H1 (cell line): ENCODE data around the gene L3MBTL3. TPM values are rescaled to one million over a fixed set of nuclear protein-coding genes. Genes with fewer than 3 reads are reported as not detected.

Experiments
- CTCF ChIA-PET: fragments of 300-600 bp; sonication (Branson Sonifier 250); formaldehyde crosslinking; loops from one replicate; lab custom pipeline; 2021; ENCODE audit not compliant: partially characterized antibody; lab: Charles Lee
- POLR2A ChIA-PET: fragments of 300-600 bp; sonication (Branson Sonifier 250); formaldehyde crosslinking; loops from one replicate; lab custom pipeline; 2021; ENCODE audit warnings: inconsistent platforms; ENCODE audit not compliant: partially characterized antibody; lab: Charles Lee
- DNase-seq, 2 experiments: peaks; one replicate each; pipeline versions ENCODE4 v3.0.0 to v3.0.0-alpha.2; 2010 to 2022; ENCODE audit warnings: low spot score in 2 of 2, low read depth in 1 of 2, mixed read lengths in 1 of 2
- FAIRE-seq: peaks from 2 replicates; lab custom pipeline; 2011; peaks lifted over from hg19 to GRCh38; lab: Jason Lieb, UNC
- H2AFZ ChIP-seq: 2 replicates; pipeline ENCODE4 v1.8.1; 2012; ENCODE audit warnings: low read length, inconsistent platforms
- H2AK5ac ChIP-seq: 2 replicates; pipeline ENCODE4 v1.6.1; 2013; ENCODE audit warnings: low read depth, low read length
- H2BK120ac ChIP-seq: replicated peaks from 2 replicates; pipeline ENCODE3; 2013; ENCODE audit warnings: low read depth, low read length, inconsistent platforms
- H2BK12ac ChIP-seq: 2 replicates; pipeline ENCODE4 v1.6.1; 2013; ENCODE audit warnings: low read depth, low read length
- H2BK15ac ChIP-seq: 2 replicates; pipeline ENCODE4 v1.6.1; 2013; ENCODE audit warnings: low read length
- H2BK20ac ChIP-seq: 2 replicates; pipeline ENCODE4 v1.6.1; 2013; ENCODE audit warnings: low read length
- H2BK5ac ChIP-seq: 2 replicates; pipeline ENCODE4 v1.6.1; 2013; ENCODE audit warnings: low read depth, low read length
- H3K14ac ChIP-seq: 2 replicates; pipeline ENCODE4 v1.6.1; 2013; ENCODE audit warnings: inconsistent platforms; ENCODE audit not compliant: insufficient read length
- H3K18ac ChIP-seq: 2 replicates; pipeline ENCODE4 v1.6.1; 2013; ENCODE audit warnings: low read length; ENCODE audit errors: extremely low read depth
- H3K23ac ChIP-seq: 2 replicates; pipeline ENCODE4 v1.6.1; 2013; ENCODE audit warnings: inconsistent platforms; ENCODE audit not compliant: insufficient read length
- H3K23me2 ChIP-seq: 2 replicates; pipeline ENCODE4 v1.6.1; 2013; ENCODE audit warnings: low read depth, low read length
- H3K27ac ChIP-seq: 2 replicates; pipeline ENCODE4 v1.6.1; 2011; ENCODE audit warnings: low read depth, low read length, inconsistent platforms
- H3K27me3 ChIP-seq, 4 experiments: replicated peaks in 1 of 4; 1 replicate in 1 of 4; 2 replicates in 3 of 4; pipeline versions ENCODE4 v1.6.1 to v1.8.1; 2011 to 2013; ENCODE audit warnings: low read length in 3 of 4, mild to moderate bottlenecking in 3 of 4, inconsistent platforms in 2 of 4, mixed read lengths in 2 of 4, moderate library complexity in 1 of 4; ENCODE audit not compliant: control insufficient read depth in 3 of 4, insufficient read depth in 3 of 4; ENCODE audit errors: extremely low read depth in 1 of 4
- H3K36me3 ChIP-seq, 4 experiments: 2 replicates each; pipeline versions ENCODE4 v1.6.1 to v1.8.1; 2011 to 2013; ENCODE audit warnings: mild to moderate bottlenecking in 4 of 4, low read length in 3 of 4, moderate library complexity in 2 of 4, control low read depth in 1 of 4, inconsistent platforms in 1 of 4; ENCODE audit not compliant: insufficient read depth in 4 of 4, control insufficient read depth in 2 of 4
- H3K4ac ChIP-seq: replicated peaks from 2 replicates; pipeline ENCODE3; 2013; ENCODE audit warnings: low read length, low read depth, mixed read lengths, inconsistent platforms; ENCODE audit not compliant: insufficient read length
- H3K4me1 ChIP-seq, 4 experiments: replicated peaks in 1 of 4; 1 replicate in 1 of 4; 2 replicates in 3 of 4; pipeline versions ENCODE4 v1.6.1 to v1.8.1; 2011 to 2013; ENCODE audit warnings: low read length in 3 of 4, inconsistent platforms in 2 of 4, mixed read lengths in 1 of 4; ENCODE audit not compliant: insufficient read depth in 4 of 4, control insufficient read depth in 3 of 4
- H3K4me2 ChIP-seq, 2 experiments: 2 replicates each; pipeline versions ENCODE4 v1.6.1 to v1.8.1; 2011 to 2013; ENCODE audit warnings: low read depth in 2 of 2, low read length in 2 of 2, control low read depth in 1 of 2, inconsistent platforms in 1 of 2, mild to moderate bottlenecking in 1 of 2; ENCODE audit not compliant: insufficient read depth in 1 of 2
- H3K4me3 ChIP-seq, 4 experiments: fragments of 200-600, 300-600 bp in 1 of 4; sonication (generic), shearing (Covaris generic), sonication (Bioruptor Twin) in 1 of 4; 2 replicates each; pipeline versions ENCODE4 v1.5.1 to v1.8.1; 2011 to 2016; ENCODE audit warnings: low read length in 4 of 4, low read depth in 3 of 4, control low read depth in 2 of 4, inconsistent platforms in 2 of 4, mild to moderate bottlenecking in 2 of 4, mixed read lengths in 1 of 4, moderate library complexity in 1 of 4; ENCODE audit not compliant: insufficient read depth in 2 of 4; ENCODE audit errors: extremely low read depth in 1 of 4
- H3K56ac ChIP-seq: replicated peaks from 2 replicates; pipeline ENCODE3; 2013; ENCODE audit warnings: low read depth, mild to moderate bottlenecking, mixed read lengths, low read length, inconsistent platforms; ENCODE audit not compliant: insufficient read length
- H3K79me1 ChIP-seq: 2 replicates; pipeline ENCODE4 v1.6.1; 2013; ENCODE audit warnings: low read depth, low read length, control low read depth
- H3K79me2 ChIP-seq, 2 experiments: 2 replicates each; pipeline versions ENCODE4 v1.6.1 to v1.8.1; 2012 to 2013; ENCODE audit warnings: low read length in 2 of 2, mild to moderate bottlenecking in 2 of 2, inconsistent platforms in 1 of 2; ENCODE audit not compliant: insufficient read depth in 2 of 2, control insufficient read depth in 1 of 2
- H3K9ac ChIP-seq, 4 experiments: replicated peaks in 1 of 4; 1 replicate in 1 of 4; 2 replicates in 3 of 4; pipeline versions ENCODE4 v1.6.1 to v1.8.1; 2011 to 2013; ENCODE audit warnings: low read depth in 3 of 4, low read length in 3 of 4, control low read depth in 2 of 4, mild to moderate bottlenecking in 2 of 4, moderate library complexity in 2 of 4, inconsistent platforms in 1 of 4; ENCODE audit errors: extremely low read depth in 1 of 4
- H3K9me3 ChIP-seq, 2 experiments: 2 replicates each; pipeline versions ENCODE4 v1.6.1 to v1.8.1; 2012 to 2013; ENCODE audit warnings: mild to moderate bottlenecking in 2 of 2, moderate library complexity in 2 of 2, control low read depth in 1 of 2, inconsistent platforms in 1 of 2, low read depth in 1 of 2, low read length in 1 of 2, mixed read lengths in 1 of 2; ENCODE audit not compliant: insufficient read depth in 2 of 2
- H4K20me1 ChIP-seq, 2 experiments: replicated peaks in 1 of 2; 2 replicates each; pipeline versions ENCODE3 to v1.8.1; 2011 to 2013; ENCODE audit warnings: inconsistent platforms in 2 of 2, low read length in 2 of 2, mild to moderate bottlenecking in 1 of 2; ENCODE audit not compliant: insufficient read depth in 2 of 2, control insufficient read depth in 1 of 2
- H4K5ac ChIP-seq: 2 replicates; pipeline ENCODE4 v1.6.1; 2013; ENCODE audit warnings: low read length, low read depth, mixed read lengths, inconsistent platforms; ENCODE audit not compliant: insufficient read length
- H4K8ac ChIP-seq: 2 replicates; pipeline ENCODE4 v1.8.0; 2013; ENCODE audit warnings: mild to moderate bottlenecking, moderate library complexity, low read length, inconsistent platforms; ENCODE audit not compliant: insufficient read depth; ENCODE audit errors: extremely low read depth
- H4K91ac ChIP-seq: replicated peaks from 2 replicates; pipeline ENCODE3; 2013; ENCODE audit warnings: low read length, mixed read lengths, inconsistent platforms; ENCODE audit not compliant: insufficient read length
- ATF3 ChIP-seq: IDR thresholded peaks from 2 replicates; pipeline ENCODE4 v1.6.1; 2011; ENCODE audit warnings: low read depth, mild to moderate bottlenecking, low read length; ENCODE audit not compliant: insufficient read depth
- CEBPB ChIP-seq: IDR thresholded peaks from 2 replicates; pipeline ENCODE4 v1.6.1; 2012; ENCODE audit warnings: low read depth, low read length
- FOSL1 ChIP-seq: IDR thresholded peaks from 2 replicates; pipeline ENCODE4 v1.6.1; 2011; ENCODE audit warnings: mild to moderate bottlenecking, low read depth, low read length, moderate library complexity; ENCODE audit not compliant: insufficient read depth
- JUND ChIP-seq: IDR thresholded peaks from 2 replicates; pipeline ENCODE4 v1.6.1; 2011; ENCODE audit warnings: mild to moderate bottlenecking, improper control_type of control experiment, low read length
- KDM1A ChIP-seq: fragments of 200-600, 300-600 bp; sonication (generic); IDR thresholded peaks from 2 replicates; pipeline ENCODE4 v1.7.1; 2016; ENCODE audit warnings: mild to moderate bottlenecking, low read length, borderline replicate concordance
- MAFK ChIP-seq: IDR thresholded peaks from 2 replicates; pipeline ENCODE4 v1.6.1; 2012; ENCODE audit warnings: low read depth, mild to moderate bottlenecking, improper control_type of control experiment, low read length
- RFX5 ChIP-seq: IDR thresholded peaks from 2 replicates; pipeline ENCODE4 v1.6.1; 2011; ENCODE audit warnings: low read depth, low read length, improper control_type of control experiment, borderline replicate concordance
- TAF1 ChIP-seq: IDR thresholded peaks from 2 replicates; pipeline ENCODE4 v1.6.1; 2011; ENCODE audit warnings: mild to moderate bottlenecking, low read depth, low read length
- WGBS, 2 experiments: shearing (Covaris generic) in 1 of 2; methylation state at CpG; one replicate each; pipeline versions ENCODE4 v1.1.6 to v1.1.7; 2013 to 2015; ENCODE audit warnings: low lambda C conversion rate in 2 of 2, mixed read lengths in 2 of 2, inconsistent platforms in 1 of 2, low coverage in 1 of 2, missing lambda C conversion rate in 1 of 2; ENCODE audit not compliant: insufficient replicate concordance in 2 of 2, insufficient coverage in 1 of 2, insufficient read length in 1 of 2; ENCODE audit errors: extremely low coverage in 1 of 2, missing lambda C conversion rate in 1 of 2; 5-methylcytosine and 5-hydroxymethylcytosine counted together
- polyA plus RNA-seq, 7 experiments: library from polyadenylated mRNA; depleted of rRNA in 3 of 7; stranded (reverse) in 5 of 7; unstranded in 2 of 7; fragments of >200 nt in 5 of 7; fragments of 200-250 nt in 2 of 7; gene quantifications; 1 replicate in 5 of 7; 2 replicates in 1 of 7; 4 replicates in 1 of 7; pipeline versions ENCODE4 v1.2.1 to v1.2.3, GENCODE V29; 2011 to 2013; ENCODE audit warnings: missing spikeins in 2 of 7, mixed read lengths in 2 of 7
- total RNA-seq: library from RNA; stranded (reverse); fragmentation: NEBNext Ultra II Directional; extraction: Animal tissue kit (Norgen Biotek cat#: 25700); gene quantifications from 2 replicates; pipeline ENCODE4 v1.2.1, GENCODE V29; 2021

Gene L3MBTL3
- total and polyA plus RNA-seq, 2 of the 8 experiments (the other 6 are each of a cell fraction or from before 2014, with no cell fraction given), result 3.9 to 17.2 TPM

GRCh38 chr6:130129762-130130246 is 111.4 kb downstream of the L3MBTL3 start:
- Histone ChIP-seq H3K36me3 (no peaks in the 10 kb centered on the region), H3K23ac (no peak overlapping the region), H3K79me2 (no peaks in the 10 kb centered on the region), H3K14ac (no peak overlapping the region), H2BK20ac (no peak overlapping the region), H2BK15ac (no peak overlapping the region), H2BK5ac (no peak overlapping the region), H3K4me1 (peaks cover 0 to 2% (median 0%) of the 10 kb centered on the region in 4 experiments; a peak in 1 of 7 replicates), H4K91ac (no peak overlapping the region), H3K4me2 (no peak overlapping the region), H3K27me3 (no peaks in the 10 kb centered on the region), H2AK5ac (no peak overlapping the region), H3K9ac (no peak overlapping the region), H2AFZ (no peak overlapping the region), H3K23me2 (no peaks in the 10 kb centered on the region), H3K4ac (no peak overlapping the region), H3K27ac (no peak overlapping the region), H2BK12ac (no peak overlapping the region), H3K18ac (no peak overlapping the region), H3K9me3 (no peaks in the 10 kb centered on the region), H4K5ac (no peak overlapping the region), H3K56ac (no peak overlapping the region), H2BK120ac (no peak overlapping the region), H3K4me3 (no peak overlapping the region), H3K79me1 (no peaks in the 10 kb centered on the region), H4K20me1 (no peaks in the 10 kb centered on the region), H4K8ac (no peak overlapping the region)
- no peak for FAIRE-seq
- CTCF ChIA-PET, result interaction anchor here (0.9 to 1.0 kb wide), 2 partner anchors 107 to 117 kb away, joined by 3 to 4 read pairs; no protein-coding TSS in a partner anchor
- no peak for DNase-seq
- TF ChIP-seq MAFK (no peak), KDM1A (no peak), JUND (no peak), FOSL1 (no peak), ATF3 (no peak), TAF1 (no peak), CEBPB (no peak), RFX5 (no peak)
- WGBS, 2 experiments, result 88% methylated on average over 6 of the region's 6 CpGs; no CpG with 5 or more reads in 1 of the 2 experiments
- POLR2A ChIA-PET, result no interaction called here
